GM19025 (cell line): ENCODE data around the gene MACROH2A1.

Experiments
- ATAC-seq: cut with Tn5 transposase; IDR thresholded peaks from one replicate; pipeline ENCODE4 v1.9.1; 2021; ENCODE audit warnings: mild to moderate bottlenecking, low read depth, moderate library complexity; ENCODE audit not compliant: unreplicated experiment

MACROH2A1 gene

GRCh38 chr5:135296900-135297816 is 101.9 kb downstream of the MACROH2A1 start:
- ATAC-seq, result no peak

GRCh38 chr5:135295852-135296251 is 103.2 kb downstream of the MACROH2A1 start:
- ATAC-seq, result no peak

- no peak for ATAC-seq
Observed at GRCh38 chr5:135294793-135295192, 104.2 kb downstream of the MACROH2A1 start.

- no peak for ATAC-seq
Observed at GRCh38 chr5:135289651-135290050, 109.4 kb downstream of the MACROH2A1 start.

- ATAC-seq, result no peak
Observed at GRCh38 chr5:135287551-135287950, 111.5 kb downstream of the MACROH2A1 start.
